Neural cell (in vitro differentiated cells): ENCODE measurements around the gene EFCAB11. TPM values are rescaled to one million over a fixed set of nuclear protein-coding genes. Genes with fewer than 3 reads are reported as not detected.

Source experiments
- H2AFZ ChIP-seq: fragments of 200-600, 300-800 bp; sonication (generic), shearing (Covaris generic); 2 replicates; pipeline ENCODE4 v1.6.0; 2014; ENCODE audit warnings: low read depth, mild to moderate bottlenecking, antibody characterized with exemption, low read length, moderate library complexity
- H3F3A ChIP-seq: fragments of 200-600 bp; shearing (Covaris generic); 2 replicates; pipeline ENCODE4 v1.6.1; 2016; ENCODE audit warnings: mild to moderate bottlenecking, moderate library complexity, mixed read lengths, antibody characterized with exemption, low read length; ENCODE audit not compliant: insufficient read depth, poor library complexity, severe bottlenecking
- H3K27ac ChIP-seq: fragments of 200-600, 300-800 bp; sonication (generic), shearing (Covaris generic); 2 replicates; pipeline ENCODE4 v1.5.1; 2014; ENCODE audit warnings: mild to moderate bottlenecking, low read length, moderate library complexity
- H3K27me3 ChIP-seq: fragments of 300-800, 200-600 bp; sonication (generic), shearing (Covaris generic); 2 replicates; pipeline ENCODE4 v1.6.0; 2014; ENCODE audit warnings: mild to moderate bottlenecking, low read depth, low read length, moderate library complexity; ENCODE audit not compliant: insufficient read depth
- H3K36me3 ChIP-seq: fragments of 300-800, 200-600 bp; sonication (generic), shearing (Covaris generic); 2 replicates; pipeline ENCODE4 v1.5.1; 2014; ENCODE audit warnings: mild to moderate bottlenecking, antibody characterized with exemption, low read length, moderate library complexity; ENCODE audit not compliant: insufficient read depth
- H3K4me2 ChIP-seq: fragments of 300-800, 200-600 bp; sonication (generic), shearing (Covaris generic); 2 replicates; pipeline ENCODE4 v1.6.0; 2014; ENCODE audit warnings: mild to moderate bottlenecking, low read length
- H3K4me3 ChIP-seq: fragments of 300-800, 200-600 bp; sonication (generic), shearing (Covaris generic); 2 replicates; pipeline ENCODE4 v1.5.1; 2014; ENCODE audit warnings: mild to moderate bottlenecking, low read length, moderate library complexity
- H3K79me2 ChIP-seq: fragments of 200-600 bp; shearing (Covaris generic); replicated peaks from 2 replicates; pipeline ENCODE4 v1.6.0; 2014; ENCODE audit warnings: mild to moderate bottlenecking, low read length, moderate library complexity; ENCODE audit not compliant: insufficient read depth
- H3K9ac ChIP-seq: fragments of 300-800, 200-600 bp; sonication (generic), shearing (Covaris generic); 2 replicates; pipeline ENCODE4 v1.6.1; 2016; ENCODE audit warnings: mild to moderate bottlenecking, low read length, mixed read lengths
- H3K9me2 ChIP-seq: fragments of 200-600 bp; shearing (Covaris generic); 2 replicates; pipeline ENCODE4 v1.6.1; 2016; ENCODE audit warnings: mild to moderate bottlenecking, low read length, mixed read lengths; ENCODE audit not compliant: insufficient read depth
- H3K9me3 ChIP-seq: fragments of 200-600, 300-800 bp; sonication (generic), shearing (Covaris generic); 2 replicates; pipeline ENCODE4 v1.6.1; 2016; ENCODE audit warnings: mild to moderate bottlenecking, mixed run types, low read length, moderate library complexity, mixed read lengths
- H4K20me1 ChIP-seq: fragments of 200-600 bp; shearing (Covaris generic); 2 replicates; pipeline ENCODE4 v1.6.1; 2016; ENCODE audit warnings: mild to moderate bottlenecking, mixed run types; ENCODE audit not compliant: insufficient read depth
- CTCF ChIP-seq: fragments of 450-650 bp; IDR thresholded peaks from 2 replicates; pipeline ENCODE4 v1.5.1; 2014; ENCODE audit warnings: antibody characterized with exemption, mild to moderate bottlenecking, moderate library complexity; ENCODE audit not compliant: poor library complexity, severe bottlenecking
- EP300 ChIP-seq: fragments of 450-650 bp; conservative IDR thresholded peaks from 2 replicates; pipeline ENCODE4 v1.6.1; 2014; ENCODE audit warnings: antibody characterized with exemption, mild to moderate bottlenecking, moderate library complexity; ENCODE audit not compliant: poor library complexity, severe bottlenecking
- EZH2 ChIP-seq: fragments of 200-600, 300-800 bp; shearing (Covaris generic), sonication (generic); IDR thresholded peaks from 2 replicates; pipeline ENCODE4 v1.6.1; 2014; ENCODE audit warnings: antibody characterized with exemption, low read length, borderline replicate concordance, mild to moderate bottlenecking; ENCODE audit not compliant: insufficient read depth, poor library complexity, severe bottlenecking
- MXI1 ChIP-seq: fragments of 450-650 bp; conservative IDR thresholded peaks from 2 replicates; pipeline ENCODE4 v1.6.1; 2014; ENCODE audit warnings: antibody characterized with exemption, mild to moderate bottlenecking; ENCODE audit not compliant: poor library complexity, severe bottlenecking
- POLR2AphosphoS5 ChIP-seq: IDR thresholded peaks from 2 replicates; pipeline ENCODE4 v1.6.1; 2012
- RAD21 ChIP-seq: fragments of 450-650 bp; conservative IDR thresholded peaks from 2 replicates; pipeline ENCODE4 v1.6.1; 2014; ENCODE audit warnings: antibody characterized with exemption, mild to moderate bottlenecking, moderate library complexity
- SMC3 ChIP-seq: fragments of 450-650 bp; conservative IDR thresholded peaks from 2 replicates; pipeline ENCODE4 v1.6.1; 2014; ENCODE audit warnings: antibody characterized with exemption, mild to moderate bottlenecking, moderate library complexity; ENCODE audit not compliant: poor library complexity
- TAF1 ChIP-seq: IDR thresholded peaks from 2 replicates; pipeline ENCODE4 v1.6.1; 2012; ENCODE audit warnings: low read depth
- polyA plus RNA-seq: library from polyadenylated mRNA; depleted of rRNA; stranded (reverse); fragments of >200 nt; gene quantifications from 2 replicates; pipeline ENCODE4 v1.2.3, GENCODE V29; 2014
- TF ChIP-seq, protein P1 (sequence below): IDR thresholded peaks from 2 replicates; pipeline ENCODE4 v1.6.1; 2012; ENCODE audit warnings: borderline replicate concordance

EFCAB11 gene
- polyA plus RNA-seq, 1 donor from 2014 or later: 7.9 TPM

DNA sequence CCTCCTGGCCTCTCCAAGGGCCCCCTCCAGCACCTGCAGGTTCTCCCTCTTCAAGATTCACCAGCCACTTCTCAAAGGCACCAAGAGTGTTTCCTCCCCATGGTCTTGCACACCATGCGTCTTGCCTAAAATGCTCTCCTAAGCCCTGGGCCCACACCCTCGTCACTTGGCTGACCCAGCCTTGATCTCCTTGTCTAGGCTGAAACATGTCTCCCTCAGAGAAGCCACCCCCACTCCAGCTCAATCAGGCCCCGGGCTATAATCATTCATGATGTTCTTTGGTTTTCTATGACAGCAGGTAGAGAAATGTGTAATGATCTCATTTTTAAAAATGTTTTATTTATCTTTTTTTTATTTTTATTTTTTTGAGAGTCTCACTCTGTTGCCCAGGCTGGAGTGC is 88.1 kb downstream of the EFCAB11 start:
- Histone ChIP-seq H3F3A (no peaks in the 10 kb centered on the region), H3K4me3 (no peak overlapping the region), H3K27me3 (no peaks in the 10 kb centered on the region), H2AFZ (no peak overlapping the region), H3K36me3 (no peaks in the 10 kb centered on the region), H3K4me2 (no peak overlapping the region), H3K79me2 (no peaks in the 10 kb centered on the region), H3K9me2 (no peaks in the 10 kb centered on the region), H3K9me3 (peaks cover 3% of the 10 kb centered on the region), H3K27ac (no peak overlapping the region), H4K20me1 (no peaks in the 10 kb centered on the region), H3K9ac (no peak overlapping the region)
- TF ChIP-seq CTCF: no peak
- no peak for TF ChIP-seq EZH2
- TF ChIP-seq EP300: no peak
- TF ChIP-seq, protein P1, sequence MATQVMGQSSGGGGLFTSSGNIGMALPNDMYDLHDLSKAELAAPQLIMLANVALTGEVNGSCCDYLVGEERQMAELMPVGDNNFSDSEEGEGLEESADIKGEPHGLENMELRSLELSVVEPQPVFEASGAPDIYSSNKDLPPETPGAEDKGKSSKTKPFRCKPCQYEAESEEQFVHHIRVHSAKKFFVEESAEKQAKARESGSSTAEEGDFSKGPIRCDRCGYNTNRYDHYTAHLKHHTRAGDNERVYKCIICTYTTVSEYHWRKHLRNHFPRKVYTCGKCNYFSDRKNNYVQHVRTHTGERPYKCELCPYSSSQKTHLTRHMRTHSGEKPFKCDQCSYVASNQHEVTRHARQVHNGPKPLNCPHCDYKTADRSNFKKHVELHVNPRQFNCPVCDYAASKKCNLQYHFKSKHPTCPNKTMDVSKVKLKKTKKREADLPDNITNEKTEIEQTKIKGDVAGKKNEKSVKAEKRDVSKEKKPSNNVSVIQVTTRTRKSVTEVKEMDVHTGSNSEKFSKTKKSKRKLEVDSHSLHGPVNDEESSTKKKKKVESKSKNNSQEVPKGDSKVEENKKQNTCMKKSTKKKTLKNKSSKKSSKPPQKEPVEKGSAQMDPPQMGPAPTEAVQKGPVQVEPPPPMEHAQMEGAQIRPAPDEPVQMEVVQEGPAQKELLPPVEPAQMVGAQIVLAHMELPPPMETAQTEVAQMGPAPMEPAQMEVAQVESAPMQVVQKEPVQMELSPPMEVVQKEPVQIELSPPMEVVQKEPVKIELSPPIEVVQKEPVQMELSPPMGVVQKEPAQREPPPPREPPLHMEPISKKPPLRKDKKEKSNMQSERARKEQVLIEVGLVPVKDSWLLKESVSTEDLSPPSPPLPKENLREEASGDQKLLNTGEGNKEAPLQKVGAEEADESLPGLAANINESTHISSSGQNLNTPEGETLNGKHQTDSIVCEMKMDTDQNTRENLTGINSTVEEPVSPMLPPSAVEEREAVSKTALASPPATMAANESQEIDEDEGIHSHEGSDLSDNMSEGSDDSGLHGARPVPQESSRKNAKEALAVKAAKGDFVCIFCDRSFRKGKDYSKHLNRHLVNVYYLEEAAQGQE: no peak
- TF ChIP-seq TAF1: no peak
- no peak for TF ChIP-seq SMC3
- no peak for TF ChIP-seq MXI1
- no peak for TF ChIP-seq POLR2AphosphoS5
- TF ChIP-seq RAD21: no peak

DNA sequence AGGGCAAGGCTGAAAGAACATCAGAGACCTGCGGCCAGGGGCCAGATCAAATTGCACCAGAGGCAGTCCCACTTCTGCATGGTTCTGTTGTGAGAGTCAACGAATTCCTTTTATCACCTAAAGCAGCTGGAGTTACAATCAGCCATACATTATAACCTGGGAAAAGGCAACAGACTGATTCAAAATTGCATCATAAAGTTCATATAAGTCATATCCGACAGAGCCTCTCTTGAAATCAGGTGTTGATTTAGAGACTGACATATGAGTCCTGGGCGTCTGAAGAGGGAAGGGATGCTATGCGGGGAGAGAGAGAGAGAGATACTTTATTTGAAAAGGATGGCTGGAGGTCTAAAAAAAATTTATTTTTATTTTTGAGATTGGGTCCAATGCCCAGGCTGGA is 89.4 kb downstream of the EFCAB11 start:
- no peaks in the 10 kb centered on the region for H3F3A ChIP-seq
- H3K27ac ChIP-seq: no peak overlapping the region
- H3K4me2 ChIP-seq: no peak overlapping the region
- no peak overlapping the region for H3K9ac ChIP-seq
- H3K36me3 ChIP-seq: no peaks in the 10 kb centered on the region
- peaks cover 3% of the 10 kb centered on the region for H3K9me3 ChIP-seq
- TF ChIP-seq, protein P1: no peak
- TF ChIP-seq EZH2 (no peak), CTCF (no peak), TAF1 (no peak), SMC3 (no peak), POLR2AphosphoS5 (no peak), MXI1 (no peak), EP300 (no peak), RAD21 (no peak)
- no peak overlapping the region for H3K4me3 ChIP-seq
- H3K27me3 ChIP-seq: no peaks in the 10 kb centered on the region
- no peaks in the 10 kb centered on the region for H3K9me2 ChIP-seq
- no peaks in the 10 kb centered on the region for H3K79me2 ChIP-seq
- H2AFZ ChIP-seq: no peak overlapping the region
- H4K20me1 ChIP-seq: no peaks in the 10 kb centered on the region
